GM18907 (cell line): ENCODE measurements around the gene PIM2.

Experiments used
- ATAC-seq: cut with Tn5 transposase; IDR thresholded peaks from one replicate; pipeline ENCODE4 v1.9.1; 2021; ENCODE audit warnings: mild to moderate bottlenecking, moderate library complexity; ENCODE audit not compliant: unreplicated experiment

The PIM2 gene

DNA sequence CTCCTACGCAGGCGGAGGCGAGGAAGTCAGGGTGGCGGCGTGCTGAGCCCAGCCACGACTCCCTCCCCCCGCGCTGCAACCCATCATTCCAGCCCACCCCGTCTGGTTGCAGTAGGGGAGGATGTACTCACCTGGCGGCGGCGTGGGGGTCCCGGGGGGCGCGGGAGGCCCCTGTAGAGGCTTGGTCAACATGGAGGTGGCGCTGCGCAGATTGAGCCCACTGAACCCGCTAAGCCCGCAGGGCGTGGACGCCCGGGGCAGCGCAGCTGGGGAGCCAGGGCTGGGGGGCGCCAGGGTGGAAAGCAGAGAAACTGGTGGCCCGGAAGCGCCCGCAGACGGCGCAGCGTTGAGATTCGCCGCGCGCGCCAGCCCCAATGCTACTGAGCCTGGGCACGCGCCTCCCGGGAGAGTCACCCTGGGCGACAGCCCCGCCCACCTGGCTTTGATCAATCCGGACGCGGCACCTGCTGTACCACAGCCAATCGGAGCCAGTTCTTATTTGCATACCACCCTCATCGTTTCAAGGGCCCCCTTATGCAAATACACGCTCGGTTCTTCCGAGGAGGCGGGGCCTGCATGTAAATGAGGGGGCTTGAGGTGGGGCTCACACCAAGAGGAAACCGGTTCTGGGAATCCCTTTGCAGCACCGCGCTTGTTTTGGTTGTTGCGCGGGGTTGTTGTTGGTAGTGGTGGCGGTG lies at the start of gene PIM2:
Gene PIM2 (minus strand): TSS at position 382 of the 698 bp plus-strand sequence. CDS start 190 bp downstream, at position 192.
- ATAC-seq = peak; percentile 65

DNA sequence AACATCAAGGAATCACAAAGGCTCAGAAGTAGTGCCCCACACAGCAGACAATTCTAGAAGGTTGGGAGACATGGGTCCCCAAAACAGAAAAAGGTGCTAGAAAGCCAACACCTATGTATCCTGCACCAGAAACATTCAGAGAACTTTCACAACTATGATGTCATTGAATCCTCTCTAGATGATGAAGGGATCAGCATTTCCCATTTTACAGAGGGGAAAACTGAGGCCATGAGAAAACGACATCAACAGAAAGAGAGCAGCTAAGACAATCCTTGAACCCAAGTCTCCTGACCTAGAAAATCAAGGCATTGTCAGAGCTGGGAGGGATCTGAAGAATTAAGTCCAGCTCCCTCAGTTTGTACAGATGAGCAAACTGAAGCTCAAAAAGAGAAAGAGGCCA lies 49.6 kb upstream of the PIM2 start:
- no peak for ATAC-seq

DNA sequence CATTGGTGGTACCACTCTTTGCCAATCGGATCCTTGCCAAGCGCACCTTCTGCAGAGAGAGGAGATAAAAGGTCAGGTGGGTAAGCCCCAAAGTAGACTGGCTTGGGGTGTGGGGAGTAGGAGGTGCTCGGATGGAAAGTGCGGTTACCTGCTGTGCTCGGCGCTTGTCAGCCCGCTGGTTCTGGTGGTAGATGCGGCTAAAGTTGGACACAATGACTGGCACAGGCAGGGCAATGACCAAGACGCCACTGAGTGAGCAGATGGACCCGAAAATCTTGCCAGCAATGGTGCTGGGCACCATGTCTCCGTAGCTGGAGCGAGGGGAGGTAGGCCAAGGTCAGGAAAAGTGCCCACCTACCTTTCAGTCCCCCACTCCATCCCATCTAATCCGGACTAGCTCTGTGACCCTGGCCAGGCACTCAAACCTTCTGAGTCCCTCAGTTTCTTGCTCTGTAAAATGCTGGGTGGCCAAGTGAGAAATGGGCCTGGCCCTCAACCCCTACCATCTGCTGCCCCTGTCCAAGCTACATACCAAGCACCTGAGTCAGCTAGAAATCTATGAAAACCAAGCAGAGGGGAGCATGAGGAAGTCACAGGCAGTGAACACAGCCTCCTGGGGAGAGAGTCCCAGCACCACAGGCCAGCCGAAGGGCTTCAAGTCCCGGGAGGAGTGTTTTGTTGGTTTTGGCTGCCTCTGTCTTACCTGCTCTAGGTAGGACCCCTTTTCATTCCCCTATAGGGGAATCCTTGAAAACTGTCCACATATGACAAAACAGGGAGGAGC lies 48.2 kb upstream of the PIM2 start:
- no peak for ATAC-seq

DNA sequence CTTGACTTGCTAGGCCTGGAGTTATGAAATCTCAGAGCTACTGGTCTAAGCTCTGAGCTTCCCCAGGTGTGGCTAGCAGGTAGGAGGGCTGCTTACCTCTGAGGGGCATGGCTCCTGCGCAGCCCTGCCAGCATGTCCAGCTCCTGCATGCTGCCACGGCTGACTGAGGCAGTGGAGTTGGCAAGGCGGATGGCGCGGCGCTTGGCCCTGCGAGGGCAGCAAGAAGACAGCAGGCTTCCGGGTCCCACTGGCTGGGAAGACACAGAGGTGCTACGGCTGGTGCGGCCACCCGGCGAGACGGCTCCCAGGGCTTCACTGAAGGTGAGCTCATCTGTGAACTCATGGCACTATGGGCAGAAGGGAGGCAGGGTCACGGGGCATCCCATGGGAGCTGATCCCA lies 47.1 kb upstream of the PIM2 start:
- ATAC-seq = no peak

DNA sequence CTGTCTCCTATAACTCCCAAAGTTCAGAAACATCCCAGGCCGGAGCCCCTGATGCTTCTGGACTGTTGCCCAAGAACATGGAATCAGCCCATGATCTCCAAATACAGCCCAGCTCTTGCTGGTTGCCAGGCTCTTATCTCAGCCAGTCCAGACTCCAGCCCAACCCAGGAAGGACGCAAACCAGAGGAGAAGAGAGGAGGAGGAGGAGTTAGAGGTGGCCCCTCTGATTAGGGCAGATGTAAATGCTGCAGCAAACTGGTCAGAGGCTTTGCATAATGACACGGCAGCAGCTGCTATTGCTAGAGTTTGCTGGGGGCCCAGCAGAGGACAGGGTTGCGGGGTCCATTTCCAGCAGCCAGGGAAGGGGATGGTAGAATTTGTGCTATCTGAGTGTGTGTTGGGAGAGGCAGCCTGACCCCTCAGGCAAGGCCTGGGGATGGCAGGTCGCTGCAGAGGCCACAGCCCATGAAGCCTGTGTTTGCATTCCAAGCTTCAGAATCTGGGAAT lies 42.8 kb upstream of the PIM2 start:
- no peak for ATAC-seq

DNA sequence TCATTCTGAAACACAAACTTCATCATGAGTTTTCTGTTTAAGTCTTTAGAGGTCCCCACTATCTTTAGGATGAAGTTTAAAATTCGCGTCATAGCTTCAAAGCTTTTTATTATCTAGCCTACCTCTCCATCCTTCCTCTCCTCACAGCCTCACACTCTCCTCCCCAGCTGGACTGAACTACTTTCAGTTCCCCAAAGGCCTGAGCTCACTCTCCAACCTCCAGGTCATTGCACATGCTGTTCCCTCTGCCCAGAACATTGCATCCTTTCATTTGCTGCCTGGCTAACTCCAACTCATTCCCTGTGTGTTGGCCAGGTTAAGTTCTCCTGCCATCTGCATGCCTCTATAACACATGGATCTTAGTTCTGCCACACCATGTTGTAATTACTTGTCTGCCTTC lies 41.5 kb upstream of the PIM2 start:
- no peak for ATAC-seq

DNA sequence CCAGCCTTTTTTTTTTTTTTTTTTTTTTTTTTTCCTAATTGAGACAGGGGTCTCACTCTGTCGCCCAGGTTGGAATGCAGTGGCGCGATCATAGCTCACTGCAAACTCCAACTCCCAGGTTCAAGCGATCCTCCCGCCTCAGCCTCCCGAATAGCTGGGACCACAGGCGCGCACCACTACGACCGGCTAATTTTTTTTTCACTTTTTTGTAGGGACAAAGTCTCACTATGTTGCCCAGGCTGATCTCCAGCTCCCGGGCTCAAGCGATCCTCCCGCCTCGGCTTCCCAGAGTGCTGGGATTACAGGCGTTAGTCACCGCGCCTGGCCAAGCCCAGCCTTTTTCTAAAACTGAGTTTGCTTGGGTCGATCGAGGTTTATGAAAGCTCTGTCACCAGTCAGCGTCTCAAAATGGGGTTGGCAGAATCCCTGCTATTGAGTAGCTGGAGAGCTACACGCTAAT lies 39.8 kb upstream of the PIM2 start:
- ATAC-seq = no peak

DNA sequence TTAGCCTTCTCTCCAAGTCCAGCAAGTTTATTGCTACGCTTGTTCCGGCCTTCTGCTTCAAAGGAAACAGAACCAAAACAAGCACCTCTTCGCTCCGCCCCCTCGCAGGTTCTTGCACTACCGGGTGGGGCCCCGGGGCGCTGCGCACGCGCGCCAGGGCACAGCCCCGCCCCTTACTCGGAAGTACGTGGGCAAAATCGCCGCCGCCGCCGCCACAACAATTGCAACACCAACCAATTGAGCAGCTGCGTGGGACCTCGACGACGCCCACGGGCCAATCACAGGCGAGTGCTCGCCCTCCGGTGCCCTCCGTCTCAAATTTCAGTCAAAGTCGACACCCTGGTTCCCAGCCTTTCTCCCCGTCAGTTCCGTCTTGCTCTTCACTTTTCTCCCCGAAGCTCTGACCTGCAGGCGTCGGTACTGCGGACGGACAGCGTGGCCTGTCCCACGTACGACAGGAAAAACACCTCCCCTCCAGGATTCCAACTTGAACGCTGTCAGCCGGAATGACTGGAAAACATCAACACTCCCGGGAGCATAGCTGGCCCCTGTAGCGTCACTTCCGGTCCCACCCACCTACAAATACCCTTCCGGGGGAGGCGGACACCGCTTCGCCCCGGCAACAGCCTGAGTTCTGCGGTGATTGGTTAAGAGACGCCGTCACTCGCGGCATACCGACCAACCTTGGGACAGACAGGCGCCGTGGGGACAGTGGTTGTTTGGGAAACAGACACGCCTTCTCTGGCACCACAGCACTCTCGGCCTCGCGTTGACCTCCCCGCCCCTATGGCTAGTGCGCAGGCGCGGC lies 39.2 kb upstream of the PIM2 start:
- peak; percentile 79 for ATAC-seq

DNA sequence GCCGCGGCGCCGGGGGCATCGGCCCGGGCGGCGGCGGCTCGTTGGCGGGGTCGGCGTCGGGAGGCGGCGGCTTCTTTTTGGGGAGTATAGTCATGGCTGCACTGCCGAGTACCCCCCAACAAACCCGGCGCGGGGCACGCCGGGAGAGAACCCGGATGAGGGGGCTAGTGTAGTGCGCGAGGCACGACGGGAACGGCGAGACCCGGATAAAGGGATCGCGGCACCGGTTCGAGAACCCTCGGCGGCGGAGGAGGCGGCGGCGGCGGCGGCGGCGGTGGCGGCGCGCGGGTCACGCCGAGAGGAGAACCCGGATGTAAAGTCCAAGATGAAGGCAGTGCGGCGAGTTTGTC lies 38.6 kb upstream of the PIM2 start, which contains the start of gene OTUD5:
Gene OTUD5 (minus strand): TSS at position 131 of the 350 bp plus-strand sequence. CDS start 37 bp downstream, at position 94.
- peak; percentile 44 for ATAC-seq

DNA sequence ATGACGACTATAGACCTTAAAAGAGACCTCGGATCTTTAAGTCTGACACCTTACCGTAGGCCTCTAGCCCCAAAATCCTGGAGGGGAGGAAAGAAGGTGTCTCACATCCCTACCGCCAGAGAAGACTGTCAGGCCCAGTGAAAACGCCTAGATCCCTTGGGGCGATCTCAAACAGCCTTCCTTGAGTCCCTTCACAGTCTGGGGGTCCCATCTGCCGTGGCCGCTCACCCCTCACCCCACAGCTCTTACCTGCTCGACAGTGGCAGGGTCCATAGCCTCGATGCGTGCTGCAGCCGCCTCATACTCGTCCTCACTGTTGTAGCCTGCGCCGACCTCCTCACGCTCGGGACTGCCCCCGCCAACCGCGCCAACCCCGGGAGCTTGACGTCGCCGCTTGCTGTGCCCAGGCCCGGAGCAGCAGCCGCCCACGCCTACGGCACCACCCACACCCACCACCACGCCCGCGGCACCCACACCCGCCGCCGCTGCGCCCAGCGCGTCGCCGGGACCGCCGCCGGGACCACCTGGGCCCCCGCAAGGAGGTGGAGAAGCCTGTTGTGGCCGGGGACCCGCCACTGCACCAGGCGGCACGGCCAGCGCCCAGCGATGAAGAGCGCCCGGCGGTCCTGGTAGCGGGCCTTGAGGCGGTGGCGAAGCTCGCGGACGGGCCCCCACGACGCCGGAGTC lies 38.0 kb upstream of the PIM2 start:
- peak; percentile 0 for ATAC-seq

DNA sequence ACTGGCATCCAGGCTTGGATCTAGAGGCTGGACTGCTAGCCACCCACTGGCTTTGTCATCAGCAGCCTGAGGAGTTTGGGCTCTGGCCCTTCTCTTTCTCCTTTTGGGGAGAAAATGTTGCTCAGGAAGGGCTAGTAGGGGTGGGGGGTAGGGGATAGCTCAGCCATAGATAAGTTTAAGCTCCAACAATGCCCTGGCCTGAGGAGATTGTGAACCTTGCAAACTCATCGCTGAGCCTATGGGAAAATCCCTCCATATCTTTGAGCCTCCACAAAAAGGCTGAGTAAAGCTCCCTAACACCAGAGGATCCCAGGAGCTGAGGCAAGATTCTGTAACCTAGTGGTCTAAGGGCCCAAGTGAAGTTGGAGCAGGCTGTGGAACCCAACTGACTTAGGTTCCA lies 29.8 kb upstream of the PIM2 start:
- no peak for ATAC-seq

DNA sequence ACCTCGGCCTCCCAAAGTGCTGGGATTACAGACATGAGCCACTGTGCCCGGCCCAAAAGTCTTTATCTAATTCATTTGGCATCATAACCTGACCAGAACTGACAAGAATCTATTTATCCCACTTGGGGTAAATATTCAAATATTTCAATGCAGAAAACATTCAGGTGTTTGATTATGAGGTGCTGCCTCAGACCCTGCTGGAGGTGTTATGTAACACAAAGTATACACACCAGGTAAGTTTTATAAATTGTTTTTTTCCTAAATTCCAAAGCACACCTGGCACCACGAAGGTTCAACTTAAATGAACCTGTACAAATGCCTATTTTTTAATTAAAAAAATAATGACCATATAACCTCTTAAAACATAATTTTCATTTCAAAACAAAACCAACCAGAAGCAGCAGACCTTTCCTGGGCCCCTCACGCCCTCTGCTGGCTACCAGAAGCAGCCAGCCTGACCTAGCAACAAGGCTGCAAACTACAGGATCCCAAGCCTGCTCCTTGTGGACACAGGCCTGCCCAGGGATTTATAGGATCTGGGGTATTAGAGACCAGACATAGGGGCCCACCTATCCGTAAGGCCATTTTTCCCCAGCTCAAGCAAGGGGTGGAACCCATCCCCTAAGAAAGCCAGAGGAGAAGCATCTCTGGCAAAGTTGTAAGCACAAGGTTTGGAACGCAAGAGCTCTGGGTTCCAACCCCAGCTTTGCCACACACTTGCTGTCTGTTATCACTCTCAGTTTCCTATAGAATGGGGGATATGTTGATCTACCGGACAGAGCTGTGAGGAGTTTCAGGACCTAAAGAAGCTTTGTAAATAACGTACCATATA lies 26.9 kb upstream of the PIM2 start:
- no peak for ATAC-seq

DNA sequence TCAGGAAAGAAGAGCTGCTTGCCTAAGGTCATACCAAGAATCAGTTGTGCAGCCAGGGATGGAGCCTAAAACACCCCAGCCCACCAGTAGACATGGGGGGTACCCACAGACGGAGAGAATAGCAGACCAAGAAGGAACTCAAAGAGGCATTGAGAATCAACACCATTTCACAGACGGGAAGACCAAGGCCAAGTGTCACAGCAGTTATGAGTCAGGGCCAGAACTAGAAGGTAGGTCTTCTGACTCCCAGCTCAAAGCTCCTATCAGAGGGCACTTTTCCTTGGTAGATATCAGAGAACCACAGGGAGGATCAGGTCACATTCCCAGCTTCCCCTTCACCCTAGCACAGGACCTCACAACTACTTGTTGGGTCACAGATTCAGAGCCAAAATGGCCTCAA lies 24.1 kb upstream of the PIM2 start:
- ATAC-seq = no peak

DNA sequence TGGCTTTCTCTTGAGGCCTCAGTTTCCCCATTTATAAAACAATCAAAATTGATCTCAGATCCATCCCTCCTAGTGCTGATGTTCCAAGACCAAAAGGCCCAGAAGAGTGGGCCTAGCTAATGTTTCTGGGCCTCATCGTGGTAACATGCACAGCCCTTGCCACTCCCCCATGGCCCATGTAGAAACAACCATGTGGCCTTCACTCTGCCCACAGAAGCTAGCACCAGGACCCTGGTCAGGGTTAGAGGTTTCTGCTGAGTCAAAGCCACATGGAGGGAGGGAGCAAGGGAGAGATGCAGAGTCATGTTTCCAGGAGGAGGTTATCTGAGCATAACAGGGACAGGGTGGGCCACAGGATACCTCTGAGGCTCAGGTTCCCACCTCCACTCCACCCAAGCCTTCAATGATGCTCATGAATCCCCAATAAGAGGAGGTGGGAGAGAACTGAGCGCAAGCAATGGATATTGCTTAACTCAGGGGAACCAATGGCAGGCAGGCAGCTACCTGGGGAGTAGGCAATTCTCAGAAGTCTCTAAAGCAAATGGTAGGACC lies 21.7 kb upstream of the PIM2 start:
- ATAC-seq = no peak

DNA sequence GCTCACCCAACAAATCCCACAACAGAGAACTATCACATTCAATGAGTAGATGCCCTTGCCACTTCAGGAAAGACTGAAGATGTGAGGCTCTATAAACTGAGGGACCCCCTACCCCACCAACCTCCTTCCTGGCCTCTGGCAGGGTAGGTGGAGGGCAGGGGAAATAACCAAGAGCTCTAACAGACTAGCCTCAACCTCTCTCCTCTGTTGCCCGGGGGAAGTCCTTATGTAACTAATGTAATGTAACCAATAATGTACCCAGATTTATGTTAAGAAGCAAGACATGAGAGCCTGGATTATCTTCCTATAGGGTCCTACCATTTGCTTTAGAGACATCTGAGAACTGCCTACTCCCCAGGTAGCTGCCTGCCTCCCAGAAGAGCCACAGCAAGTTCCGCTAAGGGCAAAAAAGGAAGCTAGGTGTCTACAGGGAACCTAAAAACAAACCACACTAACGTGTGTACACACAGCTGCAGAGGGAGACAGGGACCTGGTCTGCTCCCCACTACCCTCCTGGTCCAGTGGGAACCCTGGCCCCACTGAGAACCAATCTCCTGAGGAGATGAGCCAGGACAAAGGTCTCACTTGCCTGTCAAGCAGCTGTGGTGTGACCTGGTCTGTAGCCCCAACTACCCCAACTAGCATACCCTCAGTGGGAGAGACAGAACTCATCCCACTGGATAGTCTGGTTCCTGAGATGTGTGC lies 20.9 kb upstream of the PIM2 start:
- no peak for ATAC-seq

DNA sequence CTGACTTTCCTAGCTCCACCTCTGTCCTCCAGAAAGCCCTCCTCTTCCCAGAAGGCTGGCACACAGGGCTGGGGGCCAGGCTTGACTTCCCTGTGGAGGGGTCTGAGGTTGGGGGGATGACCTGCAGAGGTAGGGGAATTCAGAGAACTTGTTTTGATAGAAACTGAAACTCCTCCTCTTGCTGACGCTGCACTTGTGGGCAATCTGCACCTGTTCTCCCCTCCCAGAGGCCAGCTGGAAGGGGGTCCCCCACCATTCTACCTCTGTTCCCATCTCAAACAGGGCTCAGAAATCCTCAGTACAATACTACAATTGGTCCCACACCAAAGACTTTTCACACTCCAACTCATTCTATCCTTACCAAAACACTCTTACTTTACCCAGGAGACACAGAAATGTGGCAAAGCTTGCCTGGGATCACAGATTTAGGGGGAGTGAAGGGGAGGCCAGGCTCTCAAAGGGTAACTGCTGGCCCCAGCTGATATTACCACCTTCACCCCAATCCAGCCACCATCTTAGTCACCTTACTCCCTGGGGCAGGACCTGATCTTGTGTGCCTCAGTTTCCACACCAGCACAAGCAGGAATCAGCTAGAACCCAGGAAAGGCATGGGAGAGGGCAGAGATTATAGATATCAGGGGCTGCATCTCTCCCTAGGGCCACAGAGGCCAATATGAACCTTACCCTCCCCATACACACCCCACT lies 20.0 kb upstream of the PIM2 start:
- peak; percentile 58 for ATAC-seq

DNA sequence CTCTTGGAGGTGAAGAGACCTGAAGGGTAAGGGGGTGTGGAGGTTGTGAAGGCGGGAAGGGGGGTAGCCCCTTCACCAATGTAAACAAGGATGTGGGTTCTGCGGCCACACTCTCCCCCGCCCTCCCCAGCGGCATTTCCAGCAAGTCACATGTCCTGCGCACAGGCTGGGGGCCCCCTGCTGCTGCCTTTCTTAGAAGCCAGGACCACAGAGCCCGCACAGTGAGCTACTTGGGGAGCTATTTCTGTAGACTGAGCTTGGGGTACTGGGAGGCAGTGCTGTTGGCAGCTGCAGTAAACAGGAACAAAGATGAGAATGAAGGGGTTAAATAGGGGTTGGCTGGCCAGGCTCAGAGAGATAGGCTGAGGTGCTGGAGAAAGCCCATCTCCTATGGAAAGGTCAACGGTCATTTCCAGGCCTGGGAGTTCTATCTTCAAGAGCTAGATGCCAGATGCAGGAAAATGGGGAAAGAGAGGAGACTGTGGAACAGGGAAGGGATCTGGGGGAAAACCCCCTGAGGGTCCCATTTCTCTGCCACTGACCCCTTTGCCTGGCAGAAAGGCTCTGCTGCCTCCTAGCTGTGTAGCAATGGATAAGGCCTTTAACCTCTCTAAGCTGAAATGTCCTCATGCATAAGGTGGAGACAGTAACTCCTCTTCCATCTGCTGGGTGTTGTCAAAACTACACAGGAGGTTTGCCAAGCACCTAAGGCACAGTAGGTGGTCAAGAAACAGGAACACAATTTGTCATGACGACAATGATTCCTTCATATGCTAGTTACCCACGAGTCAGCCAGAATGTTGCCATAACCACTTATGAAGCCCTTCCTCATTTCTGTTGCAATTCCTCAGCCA lies 18.5 kb upstream of the PIM2 start:
- peak; percentile 62 for ATAC-seq
